ENCODE results near the gene FBXO24. TPM values are rescaled to one million over a fixed set of nuclear protein-coding genes. Genes with fewer than 3 reads are reported as not detected.
A peak's percentile ranks its signal among the peaks of the same experiment; 100 is the strongest.

FBXO24 gene
- total RNA-seq, 2 donors from 2014 or later: 1.3 to 3.0 TPM

DNA sequence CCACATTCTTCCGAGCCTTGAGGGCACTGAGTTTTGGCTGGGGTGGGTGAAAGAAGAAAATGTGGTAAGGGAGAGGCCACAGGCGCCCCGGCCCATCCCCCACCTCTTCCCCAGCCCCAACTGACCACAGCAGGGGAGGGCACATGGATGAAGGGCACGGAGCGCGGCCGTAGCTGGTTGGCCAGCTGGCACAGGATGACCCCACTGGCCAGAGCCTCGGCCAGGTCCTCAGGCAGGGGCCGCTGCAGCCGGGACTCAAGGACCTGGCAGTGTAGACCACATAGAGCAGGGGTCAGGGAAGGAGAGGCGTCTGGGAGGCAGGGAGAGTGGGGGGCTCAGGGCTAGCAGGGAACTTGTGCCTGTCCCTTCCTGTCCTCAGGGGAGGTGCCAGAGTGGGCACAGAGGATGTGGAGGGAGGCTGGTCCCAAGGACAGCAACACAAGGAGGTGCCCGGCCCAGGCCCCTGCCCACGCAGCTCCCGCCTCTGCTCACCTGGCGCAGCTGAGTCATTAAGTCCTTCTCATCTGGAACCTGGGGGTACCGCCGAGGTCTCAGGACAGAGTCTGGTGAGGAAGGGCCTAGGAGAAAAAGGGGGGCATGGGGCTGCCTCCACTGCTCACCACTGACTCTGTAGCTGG lies 10.3 kb upstream of the FBXO24 start:
- Mint-ChIP-seq H3K27ac (no peak overlapping the region), H3K36me3 (ENCODE audit: low read depth) (peaks cover 29% of the 10 kb centered on the region), H3K9me3 (no peaks in the 10 kb centered on the region), H3K27me3 (ENCODE audit: insufficient read depth) (no peaks in the 10 kb centered on the region), H3K4me1 (peaks cover 9% of the 10 kb centered on the region), H3K4me3 (no peak overlapping the region)
- 92 to 93% methylated on average over 9 to 17 of the region's 17 CpGs for WGBS, 2 experiments (ENCODE audit: insufficient coverage in 1 of 2, insufficient read length in 1 of 2)
- H3K9me3 ChIP-seq (ENCODE audit: control insufficient read depth, low read length): no peaks in the 10 kb centered on the region
- H3K27ac ChIP-seq (ENCODE audit: low read depth, low read length): no peak overlapping the region
- peaks cover 4% of the 10 kb centered on the region for H3K4me1 ChIP-seq (ENCODE audit: control insufficient read depth, insufficient read depth, low read length)
- H3K4me3 ChIP-seq (ENCODE audit: low read length): no peak overlapping the region
- TF ChIP-seq, protein P1, sequence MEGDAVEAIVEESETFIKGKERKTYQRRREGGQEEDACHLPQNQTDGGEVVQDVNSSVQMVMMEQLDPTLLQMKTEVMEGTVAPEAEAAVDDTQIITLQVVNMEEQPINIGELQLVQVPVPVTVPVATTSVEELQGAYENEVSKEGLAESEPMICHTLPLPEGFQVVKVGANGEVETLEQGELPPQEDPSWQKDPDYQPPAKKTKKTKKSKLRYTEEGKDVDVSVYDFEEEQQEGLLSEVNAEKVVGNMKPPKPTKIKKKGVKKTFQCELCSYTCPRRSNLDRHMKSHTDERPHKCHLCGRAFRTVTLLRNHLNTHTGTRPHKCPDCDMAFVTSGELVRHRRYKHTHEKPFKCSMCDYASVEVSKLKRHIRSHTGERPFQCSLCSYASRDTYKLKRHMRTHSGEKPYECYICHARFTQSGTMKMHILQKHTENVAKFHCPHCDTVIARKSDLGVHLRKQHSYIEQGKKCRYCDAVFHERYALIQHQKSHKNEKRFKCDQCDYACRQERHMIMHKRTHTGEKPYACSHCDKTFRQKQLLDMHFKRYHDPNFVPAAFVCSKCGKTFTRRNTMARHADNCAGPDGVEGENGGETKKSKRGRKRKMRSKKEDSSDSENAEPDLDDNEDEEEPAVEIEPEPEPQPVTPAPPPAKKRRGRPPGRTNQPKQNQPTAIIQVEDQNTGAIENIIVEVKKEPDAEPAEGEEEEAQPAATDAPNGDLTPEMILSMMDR (conservative IDR thresholded peaks at IDR 0.05): no peak
- H3K9ac ChIP-seq (ENCODE audit: extremely low read depth, low read length, poor library complexity, severe bottlenecking): no peak overlapping the region
- H3K36me3 ChIP-seq (ENCODE audit: control insufficient read depth, insufficient read depth, low read length): peaks cover 24% of the 10 kb centered on the region
- H3K27me3 ChIP-seq (ENCODE audit: control insufficient read depth, insufficient read depth, low read length, poor library complexity, severe bottlenecking): no peaks in the 10 kb centered on the region
- peak; percentile 49 for DNase-seq

DNA sequence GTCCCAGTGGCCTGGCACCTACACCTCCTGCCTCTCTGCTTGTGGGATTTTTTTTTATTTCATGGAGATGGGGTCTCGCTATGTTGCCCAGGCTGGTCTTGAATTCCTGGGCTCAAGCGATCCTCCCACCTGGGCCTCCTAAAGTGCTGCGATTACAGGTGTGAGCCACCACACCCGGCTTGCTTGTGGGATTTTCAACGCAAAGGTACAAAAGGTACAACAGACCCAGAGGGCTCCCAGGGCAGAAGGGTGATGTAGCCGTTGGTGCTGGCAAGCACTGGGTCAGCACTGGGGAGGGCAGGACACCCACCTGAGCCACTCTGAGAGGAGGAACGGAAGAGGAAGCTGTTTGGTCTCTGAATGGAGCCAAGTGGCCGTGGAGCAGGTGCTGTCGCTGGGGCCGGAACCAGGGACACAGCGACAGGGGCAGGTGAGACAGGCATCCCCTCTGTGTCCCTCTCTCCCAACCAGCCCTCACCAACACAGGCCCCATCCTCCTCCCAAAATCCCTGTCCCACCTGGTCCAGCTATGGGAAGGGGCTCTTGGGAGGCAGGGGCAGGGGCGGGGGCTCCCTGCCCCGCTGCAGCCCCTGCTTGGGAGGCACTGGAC lies 9.6 kb upstream of the FBXO24 start:
- TF ChIP-seq, protein P1 (conservative IDR thresholded peaks at IDR 0.05): no peak
- no peak overlapping the region for H3K4me3 ChIP-seq (ENCODE audit: low read length)
- peak; percentile 31 for DNase-seq
- H3K27me3 ChIP-seq (ENCODE audit: control insufficient read depth, insufficient read depth, low read length, poor library complexity, severe bottlenecking): no peaks in the 10 kb centered on the region
- Mint-ChIP-seq H3K4me1 (peaks cover 9% of the 10 kb centered on the region), H3K4me3 (no peak overlapping the region), H3K27ac (no peak overlapping the region), H3K27me3 (ENCODE audit: insufficient read depth) (no peaks in the 10 kb centered on the region), H3K9me3 (no peaks in the 10 kb centered on the region), H3K36me3 (ENCODE audit: low read depth) (peaks cover 29% of the 10 kb centered on the region)
- H3K9me3 ChIP-seq (ENCODE audit: control insufficient read depth, low read length): no peaks in the 10 kb centered on the region
- H3K4me1 ChIP-seq (ENCODE audit: control insufficient read depth, insufficient read depth, low read length): peaks cover 1% of the 10 kb centered on the region
- no peak overlapping the region for H3K9ac ChIP-seq (ENCODE audit: extremely low read depth, low read length, poor library complexity, severe bottlenecking)
- 95 to 98% methylated on average over 10 to 13 of the region's 13 CpGs for WGBS, 2 experiments (ENCODE audit: insufficient coverage in 1 of 2, insufficient read length in 1 of 2)
- H3K27ac ChIP-seq (ENCODE audit: low read depth, low read length): no peak overlapping the region
- peaks cover 30% of the 10 kb centered on the region for H3K36me3 ChIP-seq (ENCODE audit: control insufficient read depth, insufficient read depth, low read length)

DNA sequence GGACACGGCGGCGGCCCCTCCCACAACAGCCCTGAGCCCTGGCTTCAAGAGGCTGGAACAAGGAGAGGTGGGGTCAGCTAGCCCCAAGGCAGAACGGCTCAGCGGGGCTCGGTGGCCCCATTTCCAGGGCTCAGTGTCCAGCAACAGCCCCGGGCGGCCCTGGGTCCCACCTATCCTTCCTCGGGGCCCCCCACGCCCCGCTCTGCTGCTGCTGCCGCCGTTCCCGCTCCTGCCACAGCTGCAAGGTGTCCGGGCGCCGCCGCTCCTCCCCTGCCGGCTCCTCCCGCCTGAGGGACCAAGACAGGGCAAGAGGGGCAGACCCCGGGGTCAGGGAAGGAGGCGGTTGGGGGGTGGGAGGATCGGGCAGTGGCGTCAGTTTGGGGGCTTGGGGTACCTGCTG lies 9.0 kb upstream of the FBXO24 start:
- Histone ChIP-seq H3K9ac (ENCODE audit: extremely low read depth, low read length, poor library complexity, severe bottlenecking) (no peak overlapping the region), H3K4me1 (ENCODE audit: control insufficient read depth, insufficient read depth, low read length) (no peaks in the 10 kb centered on the region), H3K27ac (ENCODE audit: low read depth, low read length) (no peak overlapping the region), H3K4me3 (ENCODE audit: low read length) (no peak overlapping the region), H3K36me3 (ENCODE audit: control insufficient read depth, insufficient read depth, low read length) (peaks cover 36% of the 10 kb centered on the region), H3K27me3 (ENCODE audit: control insufficient read depth, insufficient read depth, low read length, poor library complexity, severe bottlenecking) (no peaks in the 10 kb centered on the region), H3K9me3 (ENCODE audit: control insufficient read depth, low read length) (no peaks in the 10 kb centered on the region)
- Mint-ChIP-seq H3K27ac (no peak overlapping the region), H3K9me3 (no peaks in the 10 kb centered on the region), H3K36me3 (ENCODE audit: low read depth) (peaks cover 29% of the 10 kb centered on the region), H3K4me1 (peaks cover 4% of the 10 kb centered on the region), H3K27me3 (ENCODE audit: insufficient read depth) (no peaks in the 10 kb centered on the region), H3K4me3 (no peak overlapping the region)
- TF ChIP-seq, protein P1 (conservative IDR thresholded peaks at IDR 0.05): no peak
- DNase-seq: peak; percentile 40
- 93 to 97% methylated on average over 14 to 24 of the region's 24 CpGs for WGBS, 2 experiments (ENCODE audit: insufficient coverage in 1 of 2, insufficient read length in 1 of 2)

Data from endodermal cell (in vitro differentiated cells).